Measurements from ENCODE around the gene TP53TG5.
A peak's percentile ranks its signal among the peaks of the same experiment; 100 is the strongest.

TP53TG5 gene

GRCh38 chr20:45350217-45350616 is 27.9 kb downstream of the TP53TG5 start:
- peaks cover 60% of the 10 kb centered on the region for H3K4me1 Mint-ChIP-seq (ENCODE audit: low read depth)

GRCh38 chr20:45347936-45348778 is 30.0 kb downstream of the TP53TG5 start, which contains the start of gene SDC4:
Gene SDC4, minus strand, starts transcription at chr20:45348424. Its CDS starts 40 bp downstream, at chr20:45348384.
- Mint-ChIP-seq H3K9me3 (no peaks in the 10 kb centered on the region), H3K4me3 (peak within 1 kb of the TSS; percentile 82), H3K4me1 (ENCODE audit: low read depth) (peaks cover 57% of the 10 kb centered on the region), H3K27me3 (no peaks in the 10 kb centered on the region), H3K27ac (peak within 1 kb of the TSS; percentile 87), H3K36me3 (ENCODE audit: low read depth) (peaks cover 39% of the 10 kb centered on the region)
- DNase-seq = peak; percentile 79

More at GRCh38 chr20:45350217-45350616, 27.9 kb downstream of the TP53TG5 start:
- Mint-ChIP-seq H3K27me3 (no peaks in the 10 kb centered on the region), H3K27ac (no peak overlapping the region), H3K4me3 (no peak overlapping the region), H3K36me3 (ENCODE audit: low read depth) (peaks cover 22% of the 10 kb centered on the region), H3K9me3 (no peaks in the 10 kb centered on the region)
- DNase-seq = no peak

GRCh38 chr20:45347297-45347935 is 30.7 kb downstream of the TP53TG5 start:
- Mint-ChIP-seq H3K27me3 (no peaks in the 10 kb centered on the region), H3K36me3 (ENCODE audit: low read depth) (peaks cover 44% of the 10 kb centered on the region), H3K27ac (peak overlapping the region; percentile 87), H3K9me3 (no peaks in the 10 kb centered on the region), H3K4me1 (ENCODE audit: low read depth) (peaks cover 60% of the 10 kb centered on the region), H3K4me3 (peak overlapping the region; percentile 82)
- no peak for DNase-seq

- no peak overlapping the region for H3K27ac Mint-ChIP-seq
- DNase-seq = no peak
- H3K4me1 Mint-ChIP-seq (ENCODE audit: low read depth) = peaks cover 59% of the 10 kb centered on the region
- peaks cover 49% of the 10 kb centered on the region for H3K36me3 Mint-ChIP-seq (ENCODE audit: low read depth)
- no peaks in the 10 kb centered on the region for H3K27me3 Mint-ChIP-seq
- H3K4me3 Mint-ChIP-seq = peak overlapping the region; percentile 82
- H3K9me3 Mint-ChIP-seq = no peaks in the 10 kb centered on the region
Observed at GRCh38 chr20:45346851-45347250, 31.3 kb downstream of the TP53TG5 start.

GRCh38 chr20:45346291-45346718 is 31.8 kb downstream of the TP53TG5 start:
- H3K4me3 Mint-ChIP-seq = peak overlapping the region; percentile 82
- no peaks in the 10 kb centered on the region for H3K27me3 Mint-ChIP-seq
- H3K4me1 Mint-ChIP-seq (ENCODE audit: low read depth) = peaks cover 59% of the 10 kb centered on the region
- no peak overlapping the region for H3K27ac Mint-ChIP-seq
- no peak for DNase-seq
- H3K36me3 Mint-ChIP-seq (ENCODE audit: low read depth) = peaks cover 53% of the 10 kb centered on the region
- no peaks in the 10 kb centered on the region for H3K9me3 Mint-ChIP-seq

- Mint-ChIP-seq H3K27me3 (no peaks in the 10 kb centered on the region), H3K9me3 (no peaks in the 10 kb centered on the region), H3K4me3 (peak overlapping the region; percentile 82), H3K4me1 (ENCODE audit: low read depth) (peaks cover 58% of the 10 kb centered on the region), H3K36me3 (ENCODE audit: low read depth) (peaks cover 63% of the 10 kb centered on the region), H3K27ac (no peak overlapping the region)
- DNase-seq = no peak
Observed at GRCh38 chr20:45345104-45345936, 32.8 kb downstream of the TP53TG5 start.

GRCh38 chr20:45344168-45344860 is 33.8 kb downstream of the TP53TG5 start:
- H3K4me3 Mint-ChIP-seq = peak overlapping the region; percentile 23
- H3K36me3 Mint-ChIP-seq (ENCODE audit: low read depth) = peaks cover 73% of the 10 kb centered on the region
- H3K27ac Mint-ChIP-seq = peak overlapping the region; percentile 30
- no peaks in the 10 kb centered on the region for H3K9me3 Mint-ChIP-seq
- H3K27me3 Mint-ChIP-seq = no peaks in the 10 kb centered on the region
- peaks cover 53% of the 10 kb centered on the region for H3K4me1 Mint-ChIP-seq (ENCODE audit: low read depth)
- DNase-seq = no peak

- no peaks in the 10 kb centered on the region for H3K27me3 Mint-ChIP-seq
- H3K9me3 Mint-ChIP-seq = no peaks in the 10 kb centered on the region
- H3K4me1 Mint-ChIP-seq (ENCODE audit: low read depth) = peaks cover 51% of the 10 kb centered on the region
- no peak for DNase-seq
- H3K4me3 Mint-ChIP-seq = no peak overlapping the region
- H3K36me3 Mint-ChIP-seq (ENCODE audit: low read depth) = peaks cover 78% of the 10 kb centered on the region
- H3K27ac Mint-ChIP-seq = peak overlapping the region; percentile 44
Observed at GRCh38 chr20:45343532-45344167, 34.5 kb downstream of the TP53TG5 start.

GRCh38 chr20:45342855-45343531 is 35.1 kb downstream of the TP53TG5 start:
- Mint-ChIP-seq H3K4me1 (ENCODE audit: low read depth) (peaks cover 49% of the 10 kb centered on the region), H3K36me3 (ENCODE audit: low read depth) (peaks cover 78% of the 10 kb centered on the region), H3K27ac (peak overlapping the region; percentile 14), H3K27me3 (no peaks in the 10 kb centered on the region), H3K4me3 (no peak overlapping the region), H3K9me3 (no peaks in the 10 kb centered on the region)
- no peak for DNase-seq

GRCh38 chr20:45341939-45342854 is 35.9 kb downstream of the TP53TG5 start:
- Mint-ChIP-seq H3K9me3 (no peaks in the 10 kb centered on the region), H3K36me3 (ENCODE audit: low read depth) (peaks cover 77% of the 10 kb centered on the region), H3K27ac (no peak overlapping the region), H3K4me3 (no peak overlapping the region), H3K4me1 (ENCODE audit: low read depth) (peaks cover 43% of the 10 kb centered on the region), H3K27me3 (no peaks in the 10 kb centered on the region)
- DNase-seq = no peak

GRCh38 chr20:45341579-45341938 is 36.6 kb downstream of the TP53TG5 start:
- no peak for DNase-seq
- no peaks in the 10 kb centered on the region for H3K27me3 Mint-ChIP-seq
- H3K9me3 Mint-ChIP-seq = no peaks in the 10 kb centered on the region
- no peak overlapping the region for H3K4me3 Mint-ChIP-seq
- H3K27ac Mint-ChIP-seq = no peak overlapping the region
- H3K4me1 Mint-ChIP-seq (ENCODE audit: low read depth) = peaks cover 36% of the 10 kb centered on the region
- H3K36me3 Mint-ChIP-seq (ENCODE audit: low read depth) = peaks cover 77% of the 10 kb centered on the region

GRCh38 chr20:45340951-45341350 is 37.2 kb downstream of the TP53TG5 start:
- DNase-seq = no peak
- Mint-ChIP-seq H3K27ac (peak overlapping the region; percentile 52), H3K27me3 (no peaks in the 10 kb centered on the region), H3K36me3 (ENCODE audit: low read depth) (peaks cover 78% of the 10 kb centered on the region), H3K4me1 (ENCODE audit: low read depth) (peaks cover 30% of the 10 kb centered on the region), H3K4me3 (no peak overlapping the region), H3K9me3 (no peaks in the 10 kb centered on the region)
